ENCODE measurements around the gene C10orf143.
"Not testable (repeated sequence)": the region's sequence is repeated elsewhere in the genome, so short reads cannot be mapped to it uniquely, and the experiment has no call there.

Gene C10orf143

GRCh38 chr10:130027716-130028464 is 82.7 kb downstream of the C10orf143 start:
- no peak for DNase-seq

DNA sequence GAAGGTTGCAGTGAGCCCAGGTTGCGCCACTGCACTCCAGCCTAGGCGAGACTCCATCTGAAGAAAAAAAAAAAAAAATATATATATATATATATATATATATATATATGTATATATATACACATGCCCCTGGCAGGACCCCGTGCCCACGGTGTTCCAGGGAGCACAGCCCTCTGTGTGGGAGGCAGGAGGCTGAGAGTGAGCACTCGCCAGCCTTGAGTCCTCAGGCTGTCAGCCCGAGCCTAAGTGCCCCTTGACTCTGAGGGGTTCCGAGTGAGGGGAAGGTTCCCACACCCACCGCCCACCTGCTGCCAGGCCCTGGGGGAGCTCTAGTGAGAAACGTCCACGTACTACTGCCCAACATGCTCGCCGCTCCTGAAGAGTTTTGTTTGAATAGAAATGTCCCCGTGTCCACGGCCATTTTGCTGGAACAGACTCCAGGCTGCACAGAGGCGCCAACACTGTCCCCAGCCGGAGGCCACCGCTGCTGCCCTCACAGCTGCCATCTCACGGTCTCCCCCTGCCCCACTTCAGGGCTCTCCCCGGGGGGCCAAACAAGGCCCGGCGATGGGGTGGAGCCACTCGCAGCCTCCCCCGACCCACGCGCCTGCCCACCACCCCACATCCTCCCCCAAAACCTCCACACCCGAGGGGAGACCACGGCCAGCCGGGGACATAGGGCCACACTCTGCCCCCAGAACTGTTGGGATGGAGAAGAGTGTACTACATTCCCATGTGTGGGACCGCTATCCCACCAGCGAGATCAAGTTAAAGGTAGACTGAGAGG is 83.8 kb downstream of the C10orf143 start:
- no peak for DNase-seq

DNA sequence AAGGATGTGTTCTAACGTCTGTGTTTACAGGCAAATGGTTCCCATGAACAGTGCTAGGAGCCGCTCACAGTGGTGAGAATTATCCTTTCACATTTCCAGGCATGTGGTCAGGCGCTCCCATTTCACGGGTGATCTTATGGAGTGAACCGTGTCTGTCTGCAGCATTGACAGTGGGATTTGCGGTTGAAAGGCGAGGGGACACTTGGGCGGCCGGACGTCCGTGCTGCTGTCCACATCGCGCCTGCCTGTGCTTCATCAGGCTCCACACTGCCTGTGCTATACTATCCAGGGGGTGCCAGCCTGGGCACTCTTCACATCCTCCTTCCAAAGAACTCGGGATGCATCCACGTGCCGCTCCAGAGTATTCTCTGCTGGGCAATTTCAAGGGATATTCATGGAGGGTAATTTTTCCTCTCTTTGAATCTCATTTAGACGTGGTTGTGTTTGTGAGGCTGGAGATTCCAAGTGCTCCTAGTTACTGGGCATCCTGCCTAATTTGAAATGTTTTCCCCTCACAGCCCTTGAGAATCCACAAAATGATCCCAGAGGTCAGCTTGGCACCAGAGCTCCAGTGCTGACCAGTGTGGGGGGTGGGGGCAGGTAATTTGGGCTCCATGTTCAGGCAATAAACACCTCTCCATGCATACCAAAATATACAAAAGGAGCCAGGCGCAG is 84.7 kb downstream of the C10orf143 start:
- DNase-seq = no peak

DNA sequence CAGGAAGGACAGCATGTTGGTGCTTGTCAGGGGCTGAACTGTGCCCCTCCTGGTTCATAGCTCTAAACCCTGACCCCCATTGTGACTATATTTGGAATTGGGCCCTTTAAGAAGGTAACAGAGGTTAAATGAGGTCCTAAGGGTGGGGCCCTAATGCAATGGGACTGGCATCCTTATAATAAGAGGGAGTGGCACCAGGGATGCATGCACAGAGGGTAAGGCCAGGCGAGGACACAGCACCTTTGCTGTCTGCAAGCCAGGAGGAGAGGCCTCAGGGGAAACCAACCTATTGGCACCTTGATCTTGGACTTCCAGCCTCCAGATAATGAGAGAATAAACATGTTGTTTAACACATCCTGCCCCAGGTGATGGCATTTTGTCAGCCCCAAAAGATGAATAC is 85.3 kb downstream of the C10orf143 start:
- no peak for DNase-seq

- no peak for DNase-seq
These were observed 85.8 kb downstream of the C10orf143 start for GRCh38 chr10:130024779-130025325.

GRCh38 chr10:130024326-130024725 is 86.3 kb downstream of the C10orf143 start:
- DNase-seq = not testable (repeated sequence)

DNA sequence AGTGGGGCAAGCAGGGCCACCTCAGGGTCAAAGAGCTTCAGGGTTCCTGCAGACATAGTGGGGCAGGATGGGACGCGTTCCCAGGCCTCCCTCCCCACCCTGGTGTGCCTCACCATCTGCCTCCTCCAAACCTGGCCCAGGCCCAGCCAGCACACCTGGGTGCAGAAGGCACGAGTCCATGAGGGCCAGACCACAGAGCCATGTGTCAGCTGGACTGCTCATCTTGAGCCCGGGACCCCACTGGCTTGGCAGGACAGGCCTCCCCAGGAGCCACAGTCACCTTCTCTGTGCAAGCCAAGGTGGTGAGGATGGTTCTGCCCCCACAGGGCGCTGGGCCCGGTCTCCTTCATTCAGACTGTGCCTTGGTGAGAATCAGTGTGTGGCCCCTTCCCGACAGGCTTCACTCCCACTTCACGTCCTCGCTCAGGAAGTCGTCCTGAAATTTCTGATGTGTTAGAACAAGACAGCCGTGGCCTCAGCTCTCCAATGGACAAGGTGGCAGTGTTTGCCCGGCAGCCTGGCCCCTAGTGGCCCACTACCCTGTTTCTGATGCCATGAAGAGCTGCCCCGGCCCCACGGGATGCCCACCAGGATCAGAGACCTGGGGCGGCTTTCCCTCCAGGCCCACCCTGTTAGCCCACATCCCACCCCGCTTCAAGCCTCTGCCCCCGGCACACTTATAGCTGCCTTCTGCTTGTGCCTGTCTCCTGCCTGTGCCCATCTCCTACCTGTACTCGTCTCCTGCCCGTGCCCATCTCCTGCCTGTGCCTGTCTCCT is 87.0 kb downstream of the C10orf143 start:
- DNase-seq = no peak

DNA sequence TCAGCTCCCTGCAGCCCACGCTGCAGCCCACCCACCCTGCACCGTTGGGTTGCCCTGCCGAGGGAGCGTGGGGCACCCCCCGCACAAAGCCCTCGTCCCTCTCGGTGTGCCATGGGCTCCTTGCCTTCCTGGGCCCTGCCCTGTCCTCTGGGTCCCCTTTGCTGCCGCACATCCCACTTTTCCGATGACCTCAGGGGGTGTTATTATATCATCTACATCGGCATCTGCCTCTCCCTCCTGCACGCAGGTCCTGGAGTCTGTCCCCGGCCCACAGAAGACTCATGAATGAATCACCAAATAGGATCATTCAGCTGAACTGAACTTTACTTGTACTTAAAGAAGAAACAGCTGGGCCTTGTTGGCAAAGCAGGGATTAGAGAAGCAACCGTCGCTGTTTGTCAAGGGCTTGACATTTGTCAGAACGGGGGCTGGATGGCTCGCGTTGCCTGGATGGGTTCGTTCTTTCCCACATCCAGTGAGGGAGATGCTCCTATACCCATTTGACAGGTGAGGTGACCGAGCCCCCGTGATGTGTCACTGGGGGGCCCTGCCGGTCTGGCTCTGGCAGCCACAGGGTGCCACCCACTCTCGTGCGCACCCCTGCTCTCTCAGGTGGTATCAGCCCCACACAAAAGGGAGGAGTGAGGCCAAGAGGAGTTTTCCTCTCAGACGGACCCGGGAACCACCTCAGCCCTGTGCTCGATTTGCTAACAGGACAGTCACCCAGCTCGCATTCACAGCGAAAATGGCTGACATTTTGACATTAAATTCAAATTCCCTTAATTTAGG is 87.9 kb downstream of the C10orf143 start:
- no peak for DNase-seq

- no peak for DNase-seq
These were observed 88.5 kb downstream of the C10orf143 start for GRCh38 chr10:130022086-130022485.

DNA sequence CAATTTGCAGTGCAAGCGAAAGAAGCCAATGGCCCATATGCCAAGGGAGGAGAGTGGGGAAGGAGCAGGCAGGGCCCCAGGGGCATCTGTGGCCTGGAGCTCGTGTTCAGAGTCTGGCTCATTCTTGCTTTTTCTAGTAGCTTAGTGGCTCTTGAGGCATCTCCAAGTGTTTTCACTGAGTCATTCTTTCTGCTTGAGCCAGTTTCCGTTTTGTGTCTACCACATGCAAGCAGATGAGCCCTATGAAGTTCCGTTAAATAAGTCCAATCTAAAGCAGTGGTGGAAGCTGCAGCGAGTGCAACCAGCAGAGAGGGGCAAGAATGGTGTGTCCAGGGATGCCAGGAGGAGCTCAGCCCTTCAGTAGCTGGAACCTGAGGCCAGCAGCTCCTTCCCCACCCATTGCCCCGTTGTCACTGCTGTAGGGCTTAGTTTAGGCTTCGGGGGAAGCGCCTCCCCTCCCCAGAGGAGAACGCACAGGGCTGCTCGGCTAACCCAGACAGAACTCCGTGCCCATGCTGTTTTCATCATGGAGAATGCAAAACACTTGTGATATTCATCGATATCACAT is 89.2 kb downstream of the C10orf143 start:
- DNase-seq = no peak

DNA sequence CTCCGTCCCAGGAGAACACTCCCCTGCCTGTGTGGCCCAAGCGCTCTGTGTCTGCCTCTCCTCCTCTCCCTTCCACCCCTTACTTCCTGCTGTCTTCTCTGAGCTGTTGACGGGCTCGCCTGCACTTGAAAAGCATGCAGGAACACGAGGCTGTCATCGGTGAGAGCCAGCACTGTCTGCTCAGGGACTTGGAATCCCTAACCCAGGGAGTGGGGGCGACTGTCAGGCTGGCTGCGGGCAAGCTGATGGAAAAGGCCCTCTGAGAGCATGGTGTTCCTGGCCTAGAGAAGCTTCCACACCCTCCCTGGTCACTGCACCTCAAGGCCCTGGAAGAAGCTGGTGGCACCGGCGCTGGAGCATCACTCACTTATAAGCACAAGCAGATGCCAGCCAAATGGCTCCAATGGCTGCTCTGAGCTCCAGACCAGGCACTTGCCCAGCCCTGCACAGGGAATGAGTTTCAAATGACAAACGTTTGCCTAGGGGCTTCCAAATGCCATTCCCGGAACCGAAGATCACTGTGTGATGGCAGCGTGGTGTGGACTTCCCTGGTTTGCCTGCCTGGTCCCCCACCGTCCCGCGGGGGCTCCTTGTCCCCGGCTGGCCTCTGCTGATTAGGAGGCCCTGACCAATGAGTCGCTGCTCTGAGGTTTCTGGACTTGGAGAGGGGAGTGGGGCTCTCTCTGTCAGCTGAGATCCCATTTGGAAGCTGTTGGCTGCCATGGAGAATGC is 89.8 kb downstream of the C10orf143 start:
- no peak for DNase-seq

GRCh38 chr10:130018730-130019185 is 91.9 kb downstream of the C10orf143 start:
- DNase-seq = no peak

DNA sequence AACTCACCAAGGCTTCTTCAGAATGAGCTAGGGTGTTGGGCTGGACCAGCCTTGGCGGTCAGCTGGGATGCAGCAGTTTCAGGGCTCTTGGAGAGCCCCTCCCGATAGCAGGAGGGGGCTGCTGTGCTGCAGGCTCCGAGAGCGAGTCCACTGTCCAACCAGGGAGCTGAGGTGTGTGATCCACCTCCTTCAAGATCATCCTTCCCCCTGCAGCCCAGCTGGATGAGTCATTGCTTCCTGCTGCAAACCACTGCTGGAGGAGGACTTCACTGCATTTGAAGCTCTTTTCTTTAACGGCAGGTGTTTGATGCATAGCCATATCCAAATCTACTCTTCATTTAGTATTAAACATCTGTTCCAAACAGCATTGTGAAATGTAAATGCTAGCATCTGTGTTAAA is 92.4 kb downstream of the C10orf143 start:
- no peak for DNase-seq

DNA sequence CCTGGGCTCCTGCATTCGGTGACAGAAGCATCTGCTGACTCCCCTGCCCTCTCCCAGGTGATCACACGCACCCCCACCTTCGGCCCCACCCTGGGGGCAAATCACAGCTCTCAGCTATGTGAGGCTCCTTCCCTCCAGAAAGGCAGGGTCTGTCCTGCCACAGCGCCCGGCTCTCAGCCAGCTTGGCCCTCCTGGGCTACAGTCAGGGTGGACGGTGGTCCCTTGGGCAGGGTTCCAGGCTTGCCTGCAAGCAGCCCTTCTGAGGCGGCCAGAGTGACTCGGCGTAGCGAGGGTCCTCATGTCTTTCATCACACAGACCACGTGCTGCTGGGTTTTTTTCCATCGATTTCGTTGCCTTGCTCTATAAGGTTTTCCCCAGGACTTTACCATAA is 93.0 kb downstream of the C10orf143 start:
- no peak for DNase-seq

- no peak for DNase-seq
These were observed 93.5 kb downstream of the C10orf143 start for GRCh38 chr10:130016993-130017630.

DNA sequence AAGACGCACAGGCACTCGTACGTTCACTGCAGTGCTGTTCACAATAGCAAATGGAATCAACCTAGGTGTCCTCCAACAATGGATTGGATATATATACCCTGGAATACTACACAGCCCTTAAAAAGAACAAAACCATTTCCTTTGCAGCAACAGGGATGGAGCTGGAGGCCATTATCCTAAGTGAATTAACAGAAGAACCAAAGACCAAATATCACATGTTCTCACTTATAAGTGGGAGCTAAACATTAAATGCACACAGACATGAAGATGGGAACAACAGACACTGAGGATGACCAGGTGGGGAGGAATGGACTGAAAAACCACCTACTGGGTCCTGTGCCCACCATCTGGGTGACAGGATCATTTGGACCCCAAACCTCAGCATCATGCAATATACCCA is 94.5 kb downstream of the C10orf143 start:
- DNase-seq = no peak

- DNase-seq = no peak
These were observed 95.4 kb downstream of the C10orf143 start for GRCh38 chr10:130015075-130015695.

- no peak for DNase-seq
These were observed 96.2 kb downstream of the C10orf143 start for GRCh38 chr10:130014263-130015074.

All from activated T-cell treated with anti-CD3 and anti-CD28 coated beads, Interleukin-2, amount 50 U/mL, for 1 hour (primary cell).